ENCODE data around the gene SPACA9.

Gene SPACA9

DNA sequence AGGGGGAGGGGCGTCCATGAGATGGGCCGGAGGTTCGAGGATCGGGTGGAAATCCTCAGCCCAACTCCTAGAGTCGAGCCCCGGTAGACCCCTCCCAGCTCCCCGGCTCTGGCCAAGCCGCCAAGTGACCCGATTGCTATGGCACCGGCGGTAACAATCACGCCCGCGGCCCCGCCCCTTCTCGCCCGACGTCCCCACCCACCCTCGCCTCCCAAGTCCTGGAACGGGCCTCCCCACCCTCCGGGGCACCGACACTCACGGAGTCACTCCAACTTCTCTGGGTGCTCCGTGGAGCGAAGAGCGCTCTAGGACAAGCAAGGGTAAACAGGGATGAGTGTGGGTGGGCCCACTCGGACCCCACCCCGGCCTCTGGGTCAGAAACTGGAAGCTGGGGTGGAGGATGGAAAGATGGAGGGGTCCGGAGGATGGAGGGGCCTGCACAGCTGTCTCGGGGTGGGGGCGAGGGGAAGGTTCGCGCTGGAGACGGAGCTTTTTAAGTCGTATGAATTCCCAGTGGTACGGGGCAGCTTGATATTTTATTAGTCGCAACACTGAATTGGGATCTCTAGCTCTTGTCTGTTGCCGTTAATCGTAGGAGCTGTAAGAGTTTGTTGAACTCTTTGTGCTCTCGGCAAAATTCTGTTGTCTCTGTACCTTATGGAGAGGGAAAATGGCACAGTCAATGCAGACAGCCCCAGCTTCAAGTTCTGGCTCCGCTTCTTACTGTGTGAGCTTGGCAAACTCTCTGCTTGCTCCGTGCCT is at the start of gene SPACA9:
Gene SPACA9, plus strand, starts transcription at position 204 of the 762 bp plus-strand sequence. CDS start 5,050 bp downstream, outside the sequence.
- no peak for TF ChIP-seq ZNF274 (IDR thresholded peaks at IDR 0.05; ENCODE audit: low read depth, low read length)

DNA sequence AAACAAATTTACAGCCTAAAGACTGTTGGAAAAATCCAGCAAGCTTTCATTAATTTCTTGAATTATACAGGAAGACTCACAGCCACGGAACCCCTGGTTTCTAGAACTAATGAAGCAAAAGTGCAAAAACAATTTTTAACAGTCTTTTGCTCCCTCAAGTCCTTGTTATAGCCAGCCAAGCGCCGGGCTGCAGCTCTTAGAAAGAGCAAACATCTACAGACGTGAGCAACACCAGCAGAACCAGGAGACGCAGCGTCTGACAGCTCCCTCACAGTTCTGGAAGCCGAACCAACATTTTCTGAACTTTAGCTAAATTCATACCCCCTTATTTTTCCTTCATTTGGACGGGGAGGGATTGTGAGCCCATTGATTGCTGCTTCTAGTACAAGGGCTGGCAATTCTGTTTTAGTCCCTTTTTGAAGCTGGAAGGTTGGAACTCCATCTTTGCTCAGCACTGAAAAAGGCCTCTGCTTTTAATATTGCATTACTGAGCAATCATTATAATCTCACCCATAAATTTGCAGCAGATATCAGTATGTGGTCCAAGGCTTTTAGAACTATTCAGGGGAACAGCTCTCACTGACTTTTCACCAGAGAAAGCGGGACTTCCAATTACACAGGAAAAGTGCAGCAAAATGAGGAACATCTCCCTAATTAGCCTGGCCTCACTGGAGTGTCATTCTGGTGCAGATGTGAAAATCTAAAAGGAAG is 46.4 kb upstream of the SPACA9 start:
- TF ChIP-seq ZNF274 (IDR thresholded peaks at IDR 0.05; ENCODE audit: low read depth, low read length), result no peak
- H3K4me3 ChIP-seq (ENCODE audit: low read length), result no peak overlapping the region

More for the DNA sequence above, at the start of gene SPACA9:
- H3K4me3 ChIP-seq (ENCODE audit: low read length), result peak within 1 kb of the TSS; percentile 89

DNA sequence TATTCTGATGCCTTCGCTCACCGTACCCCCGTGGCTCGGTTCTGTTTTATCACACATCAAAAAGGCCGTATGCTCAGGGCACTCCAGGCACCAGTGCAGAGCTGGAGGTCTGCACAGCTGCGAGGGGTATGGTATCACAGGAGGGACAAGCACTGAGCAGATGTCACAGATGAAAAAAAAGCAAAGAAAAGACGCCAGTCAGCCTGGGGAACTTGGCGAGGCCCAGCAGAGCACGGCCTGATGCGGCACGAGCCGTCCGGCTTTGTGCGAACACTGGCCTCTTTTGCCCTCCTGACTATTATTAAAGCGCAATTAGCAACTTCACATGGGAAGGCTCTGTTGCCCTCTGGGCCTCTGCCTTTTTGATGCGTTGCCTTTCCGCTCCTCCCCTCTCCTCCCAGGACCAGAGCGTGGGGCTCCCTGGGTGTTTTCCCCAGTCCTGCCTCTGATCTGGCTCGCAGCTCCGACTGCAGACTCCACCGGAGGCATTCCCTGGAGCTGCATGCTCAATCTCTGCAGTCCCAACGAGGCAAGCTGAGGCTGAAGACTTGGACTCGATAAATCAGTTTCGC is 45.1 kb upstream of the SPACA9 start:
- H3K4me3 ChIP-seq (ENCODE audit: low read length), result no peak overlapping the region
- no peak for TF ChIP-seq ZNF274 (IDR thresholded peaks at IDR 0.05; ENCODE audit: low read depth, low read length)

DNA sequence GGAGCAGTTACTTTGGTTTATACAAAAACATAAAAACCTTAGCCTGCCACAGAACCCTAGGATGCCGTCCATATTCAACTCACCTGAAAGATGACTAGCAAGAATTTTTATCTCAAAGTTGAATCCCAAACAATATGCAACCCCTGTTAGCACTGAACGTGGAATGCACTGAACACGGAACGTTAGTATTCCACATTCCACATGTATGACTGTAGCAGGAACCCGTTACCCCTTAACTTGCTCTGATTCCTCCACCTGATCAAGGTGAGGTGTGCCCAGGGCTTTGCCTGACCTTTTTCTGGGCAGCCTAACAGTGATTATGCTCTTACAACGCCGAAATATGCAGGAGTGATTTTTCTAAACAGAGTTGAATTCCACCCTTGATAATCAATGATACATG is 44.4 kb upstream of the SPACA9 start:
- no peak for TF ChIP-seq ZNF274 (IDR thresholded peaks at IDR 0.05; ENCODE audit: low read depth, low read length)
- no peak overlapping the region for H3K4me3 ChIP-seq (ENCODE audit: low read length)

DNA sequence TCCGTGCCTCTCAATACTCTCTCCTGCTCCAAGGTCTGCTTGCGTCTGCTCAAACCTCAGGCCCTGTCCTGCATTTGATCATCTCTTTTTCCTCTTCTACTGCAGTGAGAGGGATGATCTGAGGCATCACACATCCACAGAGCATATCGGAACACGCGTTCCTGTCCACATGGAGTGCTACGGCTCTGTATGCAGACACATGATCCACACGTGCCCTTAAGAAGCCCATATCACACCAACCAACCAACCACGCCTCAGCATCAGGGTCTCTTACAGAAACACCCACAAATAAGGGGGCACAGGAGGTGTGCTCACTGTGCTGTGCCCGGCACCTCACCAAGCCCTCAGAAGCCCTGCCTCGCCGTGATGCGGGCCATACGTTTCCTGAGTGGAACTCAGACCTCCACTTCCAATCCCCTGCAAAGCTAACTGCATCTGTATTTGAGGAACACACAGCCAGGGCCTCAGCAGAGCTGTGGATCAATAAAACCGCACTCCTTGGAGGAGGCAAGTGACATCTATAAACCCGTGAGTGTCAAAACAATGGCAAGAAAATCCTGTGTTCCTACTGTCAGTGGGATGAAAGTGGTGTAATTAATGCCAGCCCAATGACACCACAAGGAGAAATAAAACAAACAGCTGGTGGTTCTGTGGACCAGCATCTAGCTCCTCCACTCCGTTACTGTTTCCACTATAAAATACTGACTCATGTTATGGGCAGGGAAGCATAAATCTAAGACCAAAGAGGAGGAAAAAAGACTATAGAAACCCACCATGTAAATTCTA is 41.0 kb upstream of the SPACA9 start:
- TF ChIP-seq ZNF274 (IDR thresholded peaks at IDR 0.05; ENCODE audit: low read depth, low read length), result no peak
- no peak overlapping the region for H3K4me3 ChIP-seq (ENCODE audit: low read length)

DNA sequence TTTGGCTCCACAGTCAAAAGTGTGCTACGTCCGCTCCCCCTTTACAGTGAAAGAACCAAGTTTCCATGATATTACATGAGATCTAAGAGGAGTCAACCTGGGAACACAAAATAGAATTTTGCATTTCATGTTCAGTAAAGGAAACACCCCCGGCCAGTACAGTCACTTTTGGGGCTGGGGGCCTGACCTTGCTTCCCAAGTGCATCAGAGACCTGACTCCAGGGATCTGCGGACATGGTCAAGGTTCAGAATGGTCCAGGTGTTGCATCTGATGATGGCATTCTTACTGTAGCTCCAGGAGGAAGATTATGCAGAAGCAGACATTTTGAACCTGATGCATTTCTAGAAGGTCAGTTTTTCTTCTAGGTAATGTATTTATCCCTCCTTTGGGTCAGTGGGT is 40.4 kb upstream of the SPACA9 start:
- no peak overlapping the region for H3K4me3 ChIP-seq (ENCODE audit: low read length)
- no peak for TF ChIP-seq ZNF274 (IDR thresholded peaks at IDR 0.05; ENCODE audit: low read depth, low read length)

DNA sequence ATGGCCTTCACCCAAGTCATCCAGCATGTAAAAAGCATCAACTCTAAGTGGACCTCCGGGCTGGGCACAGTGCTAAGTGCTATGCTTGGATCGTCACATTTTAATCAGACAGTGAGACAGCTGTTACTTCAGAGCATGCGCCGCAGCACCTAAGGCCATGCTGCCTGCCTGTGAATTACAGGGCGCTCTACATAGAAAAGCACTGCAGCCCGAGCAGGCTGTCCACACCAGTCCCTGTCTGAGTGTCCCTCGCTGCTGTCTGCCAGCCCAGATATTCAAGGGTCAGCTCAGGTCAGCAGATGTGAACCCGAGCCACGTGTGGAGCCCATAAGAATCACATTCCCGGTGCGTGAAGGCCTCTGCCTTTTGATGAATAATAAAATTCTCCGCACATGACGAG is 37.7 kb upstream of the SPACA9 start:
- TF ChIP-seq ZNF274 (IDR thresholded peaks at IDR 0.05; ENCODE audit: low read depth, low read length), result no peak
- no peak overlapping the region for H3K4me3 ChIP-seq (ENCODE audit: low read length)

DNA sequence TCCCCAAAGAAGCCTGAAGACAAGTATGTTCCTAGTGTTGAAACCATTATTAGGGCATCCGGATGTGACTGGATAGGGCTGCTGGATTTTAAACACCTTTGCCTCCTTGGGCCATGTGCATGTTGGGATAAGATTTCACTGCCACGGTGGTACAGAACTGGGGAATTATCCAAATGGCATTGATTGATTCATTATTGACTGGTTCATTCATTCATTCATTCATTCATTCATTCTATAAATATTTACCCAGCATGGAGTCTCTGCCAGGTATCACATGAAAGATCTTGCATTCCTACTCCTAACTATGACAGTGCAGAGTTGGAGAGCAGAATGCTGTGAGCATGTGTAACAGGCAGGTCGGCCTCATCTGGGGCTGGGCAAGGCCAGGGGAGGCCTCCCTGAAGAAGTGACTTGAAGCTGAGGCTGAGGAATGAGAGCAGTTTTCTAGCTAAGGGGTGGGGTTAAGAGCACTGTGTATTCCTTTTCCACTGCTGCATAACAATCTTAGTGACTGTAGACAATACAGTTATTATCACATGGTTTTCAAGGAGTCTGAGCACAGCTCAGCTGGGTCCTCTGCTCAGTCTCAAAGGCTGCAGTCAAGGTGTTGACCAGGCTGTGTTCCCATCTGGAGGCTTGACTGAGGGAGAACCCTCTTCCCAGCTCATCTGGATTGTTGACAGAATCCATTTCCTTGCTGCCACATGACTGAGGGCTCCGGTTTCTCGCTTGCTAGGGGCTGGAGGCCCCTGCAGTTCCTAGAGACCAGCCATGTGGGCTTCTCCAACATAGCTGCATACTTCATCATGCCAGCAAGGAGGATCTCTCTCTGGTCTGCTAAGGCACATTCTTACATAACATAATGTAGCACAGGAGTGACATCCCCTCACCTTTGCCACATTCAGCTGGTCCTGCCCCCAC is 36.3 kb upstream of the SPACA9 start:
- no peak for TF ChIP-seq ZNF274 (IDR thresholded peaks at IDR 0.05; ENCODE audit: low read depth, low read length)

DNA sequence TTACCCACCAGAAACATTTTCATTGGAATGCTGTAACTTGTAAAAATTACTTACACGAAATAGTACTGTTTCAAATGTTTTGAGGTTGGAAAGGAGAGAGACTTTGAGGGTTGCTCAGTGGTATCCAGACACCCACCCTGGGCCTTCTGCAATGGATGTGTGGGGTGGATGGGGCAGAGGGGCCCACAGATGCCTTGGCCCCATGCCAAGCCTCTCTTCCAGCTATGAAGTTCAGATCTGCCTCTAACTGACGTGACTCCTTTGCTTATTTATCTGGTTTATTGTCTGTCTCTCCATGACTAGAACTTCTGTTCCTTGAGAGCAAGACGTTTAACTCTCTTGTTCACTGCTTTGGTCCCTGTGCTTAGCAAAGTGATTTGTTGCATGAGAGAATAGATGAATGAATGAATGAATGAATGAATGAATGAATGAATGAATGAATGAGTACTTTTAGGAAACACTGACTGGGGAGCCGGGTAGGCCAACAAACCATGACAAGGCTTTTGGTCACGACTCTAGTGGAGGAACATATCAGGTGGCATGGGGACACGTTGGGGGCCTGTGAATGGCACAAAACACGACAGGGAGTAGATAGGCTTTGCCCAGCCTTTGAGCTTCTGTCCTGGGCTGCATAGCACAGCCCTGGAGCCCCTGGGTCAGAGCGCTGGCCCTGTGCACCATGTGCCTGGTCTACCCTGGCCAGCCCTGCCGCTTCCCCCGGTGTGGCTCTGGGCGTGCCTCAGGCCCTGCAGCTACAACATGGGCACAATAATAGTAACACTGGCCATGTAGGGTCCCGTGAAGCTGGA is 32.4 kb upstream of the SPACA9 start:
- no peak for TF ChIP-seq ZNF274 (IDR thresholded peaks at IDR 0.05; ENCODE audit: low read depth, low read length)
- no peak overlapping the region for H3K4me3 ChIP-seq (ENCODE audit: low read length)

More for the DNA sequence above, 36.3 kb upstream of the SPACA9 start:
- H3K4me3 ChIP-seq (ENCODE audit: low read length), result no peak overlapping the region

DNA sequence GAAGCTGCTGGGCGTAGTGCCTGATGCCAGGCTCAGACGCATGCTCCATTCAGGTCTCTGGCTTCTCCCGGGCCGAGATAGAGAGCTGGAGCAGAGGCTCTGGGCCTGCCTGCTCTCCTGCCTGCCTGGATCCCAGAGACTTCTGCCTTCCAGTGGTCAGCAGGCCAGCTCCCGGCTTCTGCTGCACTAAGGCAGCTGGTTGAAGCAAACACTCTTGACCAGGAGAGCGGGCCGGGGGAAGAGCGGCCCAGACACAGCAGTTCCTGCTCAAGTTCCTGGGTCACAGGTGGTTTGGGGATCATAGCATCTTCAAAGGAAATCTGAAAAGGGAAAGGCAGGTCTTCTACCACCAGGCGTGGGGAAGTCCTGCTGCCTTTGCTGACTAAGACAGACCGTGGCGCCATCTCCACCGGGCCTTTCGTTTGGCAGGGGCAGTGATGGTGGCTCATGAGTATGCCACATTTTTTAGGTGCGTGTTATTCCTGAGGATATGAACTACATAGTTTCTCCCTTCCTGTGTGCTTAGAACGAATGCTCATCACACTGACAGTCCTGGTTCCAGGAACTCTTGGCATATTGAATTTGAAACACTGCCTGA is 31.7 kb upstream of the SPACA9 start:
- no peak for TF ChIP-seq ZNF274 (IDR thresholded peaks at IDR 0.05; ENCODE audit: low read depth, low read length)

DNA sequence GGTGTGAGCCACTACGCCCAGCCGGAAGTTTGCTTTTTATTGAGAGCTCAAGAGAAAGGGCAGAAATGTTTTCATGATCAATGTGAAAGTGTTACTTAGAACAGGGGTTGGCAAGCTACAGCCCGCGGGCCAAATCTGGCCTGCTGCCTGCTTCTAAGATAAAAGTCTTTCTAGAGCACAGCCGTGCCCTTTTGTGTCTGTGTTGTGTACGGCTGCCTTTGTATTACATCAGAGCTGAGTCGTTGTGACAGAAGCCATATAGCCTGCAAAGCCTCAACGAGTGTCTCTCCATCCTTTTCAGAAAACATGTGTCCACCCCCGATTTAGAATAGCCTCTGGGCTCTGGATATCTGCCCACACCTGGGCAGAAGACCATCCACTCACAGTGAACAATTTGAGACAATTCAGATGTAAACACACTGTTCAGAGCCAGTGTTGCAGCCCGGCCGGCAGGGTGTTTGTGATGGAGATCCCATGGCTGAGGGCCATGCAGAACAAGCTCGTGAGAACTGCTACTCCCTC is 29.5 kb upstream of the SPACA9 start:
- H3K4me3 ChIP-seq (ENCODE audit: low read length), result no peak overlapping the region
- TF ChIP-seq ZNF274 (IDR thresholded peaks at IDR 0.05; ENCODE audit: low read depth, low read length), result no peak

More for the DNA sequence above, 31.7 kb upstream of the SPACA9 start:
- H3K4me3 ChIP-seq (ENCODE audit: low read length), result no peak overlapping the region

DNA sequence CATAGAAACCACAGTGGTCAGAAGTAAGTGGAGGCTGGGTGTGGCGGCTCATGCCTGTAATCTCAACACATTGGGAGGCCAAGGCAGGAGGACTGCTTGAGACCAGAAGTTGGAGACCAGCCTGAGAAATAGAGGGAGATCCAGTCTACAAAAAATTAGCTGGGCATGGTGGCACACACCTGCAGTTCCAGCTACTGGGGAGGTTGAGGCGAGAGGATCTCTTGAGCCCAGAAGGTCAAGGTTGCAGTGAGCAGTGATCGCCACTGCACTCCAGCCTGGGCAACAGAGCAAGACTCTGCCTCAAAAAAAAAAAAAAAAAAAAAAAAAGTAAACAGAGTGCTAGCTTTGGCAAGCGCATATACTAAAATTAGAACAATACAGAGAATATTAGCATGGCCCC is 25.2 kb upstream of the SPACA9 start:
- TF ChIP-seq ZNF274 (IDR thresholded peaks at IDR 0.05; ENCODE audit: low read depth, low read length), result no peak
- no peak overlapping the region for H3K4me3 ChIP-seq (ENCODE audit: low read length)
